GM18502 (cell line): ENCODE data around the gene GRIK3.
"Not testable (repeated sequence)": the region's sequence is repeated elsewhere in the genome, so short reads cannot be mapped to it uniquely, and the experiment has no call there.

Experiments
- ATAC-seq: cut with Tn5 transposase; IDR thresholded peaks from one replicate; pipeline ENCODE4 v1.9.1; 2021; ENCODE audit warnings: mild to moderate bottlenecking; ENCODE audit not compliant: unreplicated experiment, poor library complexity

Gene GRIK3

GRCh38 chr1:36950604-36951291, 83.6 kb downstream of the GRIK3 start:
- no peak for ATAC-seq

GRCh38 chr1:36948606-36949005, 85.7 kb downstream of the GRIK3 start:
- no peak for ATAC-seq

- no peak for ATAC-seq
Measured at GRCh38 chr1:36948147-36948546, 86.2 kb downstream of the GRIK3 start.

- no peak for ATAC-seq
Measured at GRCh38 chr1:36947384-36947783, 86.9 kb downstream of the GRIK3 start.

- ATAC-seq = no peak
Measured at GRCh38 chr1:36944883-36945282, 89.4 kb downstream of the GRIK3 start.

- ATAC-seq = no peak
Measured at GRCh38 chr1:36942148-36942547, 92.2 kb downstream of the GRIK3 start.

- no peak for ATAC-seq
Measured at GRCh38 chr1:36941316-36941978, 92.9 kb downstream of the GRIK3 start.

- ATAC-seq = no peak
Measured at GRCh38 chr1:36938819-36939218, 95.5 kb downstream of the GRIK3 start.

- no peak for ATAC-seq
Measured at GRCh38 chr1:36937371-36937770, 96.9 kb downstream of the GRIK3 start.

- no peak for ATAC-seq
Measured at GRCh38 chr1:36934061-36934460, 100.3 kb downstream of the GRIK3 start.

GRCh38 chr1:36927826-36928225, 106.5 kb downstream of the GRIK3 start:
- ATAC-seq = no peak

GRCh38 chr1:36925251-36925650, 109.1 kb downstream of the GRIK3 start:
- no peak for ATAC-seq

GRCh38 chr1:36924282-36924811, 110.0 kb downstream of the GRIK3 start:
- no peak for ATAC-seq

- no peak for ATAC-seq
Measured at GRCh38 chr1:36922593-36923426, 111.5 kb downstream of the GRIK3 start.

GRCh38 chr1:36922071-36922470, 112.2 kb downstream of the GRIK3 start:
- ATAC-seq = no peak

GRCh38 chr1:36920801-36921405, 113.4 kb downstream of the GRIK3 start:
- ATAC-seq = no peak

GRCh38 chr1:36920371-36920770, 113.9 kb downstream of the GRIK3 start:
- no peak for ATAC-seq

GRCh38 chr1:36919491-36920145, 114.7 kb downstream of the GRIK3 start:
- no peak for ATAC-seq

GRCh38 chr1:36918604-36919003, 115.7 kb downstream of the GRIK3 start:
- ATAC-seq = no peak

GRCh38 chr1:36916542-36916941, 117.8 kb downstream of the GRIK3 start:
- ATAC-seq = not testable (repeated sequence)
